Ramos (cell line): ENCODE data around the gene PPTC7.
"Not testable (repeated sequence)": the region's sequence is repeated elsewhere in the genome, so short reads cannot be mapped to it uniquely, and the experiment has no call there.

Experiments used
- in situ Hi-C: fragments of 300-500 bp; cut with MboI; formaldehyde crosslinking; loops from one replicate; pipeline ENCODE4 v1.14.3; 2022; ENCODE audit warnings: low sequenced_read_pairs; ENCODE audit not compliant: unreplicated experiment

PPTC7 gene

GRCh38 chr12:110590059-110590458 is 6.9 kb upstream of the PPTC7 start:
- in situ Hi-C loops: no loop called here

DNA sequence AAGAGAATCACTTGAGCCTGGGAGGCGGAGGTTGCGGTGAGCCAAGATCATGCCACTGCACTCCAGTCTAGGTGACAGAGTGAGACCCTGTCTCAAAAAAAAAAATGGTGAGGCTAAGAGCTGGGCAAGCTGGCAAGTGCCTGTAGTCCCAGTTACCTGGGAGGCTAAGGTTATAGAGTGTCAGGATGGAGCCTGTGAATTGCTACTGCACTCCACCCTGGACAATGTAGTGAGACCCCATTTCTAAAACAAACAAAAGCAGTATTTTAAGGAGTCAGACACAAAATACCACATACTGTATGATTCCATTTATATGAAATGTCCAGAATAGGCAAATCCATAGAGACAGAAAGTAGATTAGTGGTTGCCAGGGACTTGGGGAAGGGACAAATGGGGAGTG is 4.0 kb upstream of the PPTC7 start:
- in situ Hi-C loops: not testable (repeated sequence)

- in situ Hi-C loops: no loop called here
Observed at GRCh38 chr12:110585231-110585799, 2.2 kb upstream of the PPTC7 start.

DNA sequence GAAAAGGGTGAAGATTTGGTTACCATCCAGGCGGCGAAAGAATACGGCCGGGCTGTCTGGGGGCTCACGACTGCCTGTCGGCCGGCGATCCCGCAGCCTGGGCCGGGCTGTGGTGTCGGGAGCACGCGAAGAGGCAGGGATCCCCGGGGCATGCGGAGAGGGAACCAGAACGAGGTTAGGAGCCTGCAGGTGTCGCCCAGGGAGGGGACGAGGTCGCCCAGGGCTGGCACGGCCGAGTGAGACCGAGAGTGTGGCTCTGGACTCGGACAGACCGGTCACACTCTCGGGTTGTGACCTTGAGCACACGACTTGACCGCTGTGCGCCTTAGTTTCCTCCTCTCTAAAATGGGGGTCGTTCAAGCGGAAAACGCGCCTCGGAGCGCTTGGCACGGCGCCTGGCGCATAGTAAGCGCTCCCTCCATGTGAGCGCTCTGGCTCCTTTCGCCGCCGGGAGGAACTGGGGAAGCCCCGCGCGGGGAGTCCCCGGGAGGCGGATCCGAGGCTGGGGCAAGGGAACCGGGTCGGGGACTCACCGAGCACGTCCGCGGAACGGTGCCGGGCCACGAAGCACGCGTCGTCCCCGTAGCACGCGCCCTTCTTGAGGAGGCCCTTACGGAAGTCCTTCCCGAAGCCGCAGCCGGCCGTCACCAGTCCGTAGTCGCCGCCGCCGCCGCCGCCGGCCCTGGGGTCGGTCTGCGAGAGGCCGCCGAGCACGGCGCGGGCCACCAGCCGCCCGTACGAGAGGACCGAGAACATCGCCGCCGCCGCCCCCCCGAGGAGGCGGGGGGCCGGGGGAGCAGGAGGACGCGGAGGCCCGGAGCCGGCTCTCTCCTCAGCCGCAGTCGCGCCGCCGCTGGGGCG is 612 bp downstream of the PPTC7 start:
- in situ Hi-C loops: no loop called here

- in situ Hi-C loops: no loop called here
Observed at GRCh38 chr12:110581931-110582275, 1.2 kb downstream of the PPTC7 start.

- in situ Hi-C loops: no loop called here
Observed at GRCh38 chr12:110579535-110580253, 3.4 kb downstream of the PPTC7 start.

DNA sequence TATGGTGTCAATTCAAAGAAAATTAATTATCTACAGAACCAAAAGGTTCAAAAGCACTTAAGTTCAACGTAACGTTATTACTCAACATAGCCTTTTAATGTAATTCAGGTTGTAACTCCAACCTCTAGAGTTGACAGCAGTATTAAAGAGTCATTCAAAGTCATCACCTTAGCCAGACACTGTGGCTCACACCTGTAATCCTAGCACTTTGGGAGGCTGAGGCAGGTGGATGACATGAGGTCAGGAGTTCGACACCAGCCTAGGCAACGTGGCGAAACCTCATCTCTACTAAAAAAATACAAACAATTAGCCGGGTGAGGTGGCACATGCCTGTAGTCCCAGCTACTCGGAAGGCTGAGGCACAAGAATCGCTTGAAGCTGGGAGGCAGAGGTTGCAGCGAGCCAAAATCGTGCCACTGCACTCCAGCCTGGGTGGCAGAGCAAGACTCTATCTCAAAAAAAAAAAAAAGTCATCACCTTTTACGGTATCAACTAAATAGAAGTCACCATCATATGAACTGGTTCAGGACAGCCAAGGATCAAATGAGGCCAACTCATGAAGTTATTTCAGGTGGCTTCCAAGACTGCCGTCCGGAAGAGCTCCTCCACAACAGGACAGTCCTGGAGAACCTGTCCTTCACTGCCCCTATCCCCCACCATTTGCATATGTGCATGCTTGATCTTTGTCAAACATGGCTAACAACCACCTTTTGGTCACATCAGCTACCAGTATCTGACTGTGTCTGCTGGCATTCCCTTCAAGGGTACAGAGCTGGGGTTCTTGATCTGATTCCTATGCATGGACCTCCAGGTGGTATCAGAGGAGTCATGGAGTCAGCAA is 4.2 kb downstream of the PPTC7 start:
- in situ Hi-C loops: no loop called here

DNA sequence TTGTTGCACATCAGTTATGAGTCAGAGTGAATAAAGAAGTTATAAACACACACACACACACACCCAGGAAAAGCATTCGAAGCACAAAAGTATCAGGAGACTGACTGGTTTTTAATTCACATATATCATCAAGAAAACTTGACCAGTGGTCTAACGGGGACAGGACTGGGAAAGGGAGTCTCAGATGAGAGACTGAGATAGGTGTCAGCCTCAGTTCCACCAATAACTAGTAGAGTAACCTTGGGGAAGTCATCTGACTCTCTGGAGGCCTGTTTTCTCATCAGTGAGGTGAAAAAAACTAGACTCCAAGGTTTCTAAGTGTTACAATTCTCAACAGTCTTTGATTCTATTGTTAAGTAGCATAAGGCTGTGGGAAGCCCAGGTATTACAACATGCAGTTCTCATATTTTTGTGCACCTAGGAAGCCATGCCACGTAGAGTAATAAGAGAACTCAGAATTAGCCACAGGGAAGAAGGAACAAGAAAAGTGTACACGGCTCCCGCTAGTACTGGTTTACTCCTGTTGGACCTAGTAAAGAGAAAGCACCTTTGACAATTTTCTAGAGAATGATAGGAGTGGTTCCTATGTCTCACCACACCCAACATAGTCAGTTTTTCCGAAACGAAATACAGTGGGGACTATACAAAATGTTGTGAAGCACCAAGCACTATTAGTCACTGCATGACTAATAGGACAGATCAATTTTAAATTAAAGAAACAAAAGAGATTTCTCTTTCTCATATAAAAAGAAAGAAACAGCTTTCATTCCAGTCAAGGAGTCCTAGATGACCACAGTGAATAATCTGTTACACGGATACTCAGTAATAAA is 5.0 kb downstream of the PPTC7 start:
- in situ Hi-C loops: no loop called here

DNA sequence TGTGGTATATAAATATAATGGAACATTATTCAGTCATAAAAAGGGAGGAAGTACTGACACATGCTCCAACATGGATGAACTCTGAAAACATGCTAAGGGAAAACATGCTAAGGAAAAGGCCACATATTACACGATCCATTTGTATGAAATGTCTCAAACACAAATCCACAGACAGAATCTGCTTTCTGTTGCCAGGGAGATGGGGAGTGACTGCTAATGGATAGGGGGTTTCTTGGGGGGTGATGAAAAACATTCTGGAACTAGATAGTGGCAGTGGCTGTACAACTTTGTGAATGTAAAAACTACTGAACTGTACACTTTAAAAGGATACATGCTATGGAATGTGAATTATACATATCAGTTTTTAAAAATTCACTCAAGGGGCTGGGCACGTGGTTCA is 6.6 kb downstream of the PPTC7 start:
- in situ Hi-C loops: no loop called here

GRCh38 chr12:110575326-110575725 is 7.8 kb downstream of the PPTC7 start:
- in situ Hi-C loops: no loop called here

DNA sequence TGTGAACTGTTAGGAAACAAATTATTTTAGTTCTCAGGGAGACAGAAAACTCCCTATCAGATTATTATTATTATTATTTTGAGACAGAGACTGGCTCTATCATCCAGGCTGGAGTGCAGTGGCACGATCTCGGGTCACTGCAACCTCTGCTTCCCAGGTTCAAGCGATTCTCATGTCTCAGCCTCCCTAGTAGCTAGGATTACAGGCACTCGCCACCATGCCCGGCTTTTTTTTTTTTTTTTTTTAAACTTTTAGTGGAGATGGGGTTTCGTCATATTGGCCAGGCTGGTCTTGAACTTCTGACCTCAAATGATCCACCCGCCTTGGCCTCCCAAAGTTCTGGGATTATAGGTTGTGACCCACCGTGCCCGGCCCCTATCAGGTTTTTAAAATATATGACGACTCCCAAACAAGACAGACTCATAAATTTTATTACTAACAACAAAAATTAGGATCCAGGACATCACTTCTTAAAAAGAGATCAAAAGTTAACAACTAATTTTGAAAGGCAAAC is 8.3 kb downstream of the PPTC7 start:
- in situ Hi-C loops: not testable (repeated sequence)

DNA sequence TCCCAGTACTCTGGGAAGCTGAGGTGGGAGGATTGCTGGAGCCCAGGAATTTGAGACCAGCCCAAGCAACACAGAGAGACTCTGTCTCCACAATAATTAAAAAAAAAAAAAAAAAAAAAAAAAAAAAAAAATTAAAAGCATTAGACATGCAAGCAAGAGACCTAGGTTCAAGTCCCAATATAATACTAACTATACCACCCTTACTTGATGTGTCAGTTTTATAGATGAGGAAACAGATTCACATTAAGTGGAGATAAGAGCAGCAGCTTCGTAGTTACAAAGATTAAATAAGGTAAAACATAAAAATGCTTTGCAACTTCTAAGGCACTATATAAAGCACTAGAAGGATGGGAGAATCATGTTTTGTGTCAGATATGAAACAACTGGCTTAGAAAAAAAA is 9.1 kb downstream of the PPTC7 start:
- in situ Hi-C loops: no loop called here

DNA sequence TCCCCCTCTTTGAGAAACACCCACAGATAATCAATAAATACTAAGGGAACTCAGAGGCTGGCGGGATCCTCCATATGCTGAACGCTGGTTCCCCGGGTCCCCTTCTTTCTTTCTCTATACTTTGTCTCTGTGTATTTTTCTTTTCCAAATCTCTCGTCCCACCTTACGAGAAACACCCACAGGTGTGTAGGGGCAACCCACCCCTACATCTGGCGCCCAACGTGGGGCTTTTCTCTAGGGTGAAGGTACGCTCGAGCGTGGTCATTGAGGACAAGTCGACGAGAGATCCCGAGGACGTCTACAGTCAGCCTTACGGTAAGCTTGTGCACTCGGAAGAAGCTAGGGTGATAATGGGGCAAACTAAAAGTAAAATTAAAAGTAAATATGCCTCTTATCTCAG is 12.3 kb downstream of the PPTC7 start:
- in situ Hi-C loops: not testable (repeated sequence)

DNA sequence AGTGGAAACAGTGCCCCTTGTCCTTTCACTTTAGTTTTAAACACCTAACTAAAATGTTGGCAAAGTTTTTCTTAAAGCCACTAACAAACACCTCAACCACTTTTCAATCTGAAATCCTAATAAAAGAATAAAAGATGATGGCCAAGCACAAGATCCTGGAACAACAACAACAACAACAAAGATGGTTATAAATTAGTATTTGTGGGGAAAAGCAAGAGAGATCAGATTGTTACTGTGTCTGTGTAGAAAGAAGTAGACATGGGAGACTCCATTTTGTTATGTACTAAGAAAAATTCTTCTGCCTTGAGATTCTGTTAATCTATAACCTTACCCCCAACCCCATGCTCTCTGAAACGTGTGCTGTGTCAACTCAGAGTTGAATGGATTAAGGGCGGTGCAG is 13.3 kb downstream of the PPTC7 start:
- in situ Hi-C loops: not testable (repeated sequence)

GRCh38 chr12:110568752-110569151 is 14.4 kb downstream of the PPTC7 start:
- in situ Hi-C loops: no loop called here

DNA sequence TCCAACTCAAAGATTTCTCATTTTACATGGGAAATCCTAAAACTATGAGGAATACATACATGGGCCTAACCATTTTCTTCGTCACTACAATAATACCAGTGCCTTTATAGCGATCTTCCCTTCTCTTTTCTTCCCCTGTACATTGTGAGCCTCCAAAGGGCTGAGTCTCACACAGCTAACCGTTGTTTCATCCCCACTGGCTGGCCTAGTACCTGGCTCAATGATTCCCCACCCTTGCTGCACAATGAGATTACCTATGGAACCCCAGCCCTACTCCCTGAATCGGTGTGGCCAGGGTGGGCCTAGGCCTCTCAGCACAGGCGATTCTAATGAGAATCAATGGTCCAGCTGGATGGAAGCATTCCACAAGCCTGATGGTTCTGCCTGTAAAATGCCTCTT is 16.1 kb downstream of the PPTC7 start:
- in situ Hi-C loops: no loop called here

GRCh38 chr12:110565894-110566871 is 16.9 kb downstream of the PPTC7 start:
- in situ Hi-C loops: no loop called here

DNA sequence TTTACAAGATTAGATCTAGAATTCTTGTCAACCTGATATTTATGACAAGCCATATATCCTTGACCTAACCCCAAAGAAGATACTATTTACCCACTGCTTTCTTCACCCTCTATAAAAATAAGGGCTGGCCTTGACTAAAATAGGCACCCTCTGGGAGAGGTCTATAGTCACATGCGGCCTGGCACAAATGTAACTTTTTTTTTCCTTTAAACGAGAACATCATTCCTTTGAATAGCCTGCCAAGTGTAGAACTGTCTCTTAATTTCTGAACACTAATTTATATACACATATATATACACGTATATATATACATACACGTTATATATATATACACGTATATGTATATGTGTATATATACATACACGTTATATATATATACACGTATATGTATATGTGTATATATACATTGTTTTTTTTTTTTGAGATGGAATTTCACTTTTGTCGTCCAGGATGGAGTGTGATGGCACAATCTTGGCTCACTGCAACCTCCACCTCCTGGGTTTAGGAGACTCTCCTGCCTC is 18.6 kb downstream of the PPTC7 start:
- in situ Hi-C loops: no loop called here
